ENCODE data around the gene BEX2.

Gene BEX2

DNA sequence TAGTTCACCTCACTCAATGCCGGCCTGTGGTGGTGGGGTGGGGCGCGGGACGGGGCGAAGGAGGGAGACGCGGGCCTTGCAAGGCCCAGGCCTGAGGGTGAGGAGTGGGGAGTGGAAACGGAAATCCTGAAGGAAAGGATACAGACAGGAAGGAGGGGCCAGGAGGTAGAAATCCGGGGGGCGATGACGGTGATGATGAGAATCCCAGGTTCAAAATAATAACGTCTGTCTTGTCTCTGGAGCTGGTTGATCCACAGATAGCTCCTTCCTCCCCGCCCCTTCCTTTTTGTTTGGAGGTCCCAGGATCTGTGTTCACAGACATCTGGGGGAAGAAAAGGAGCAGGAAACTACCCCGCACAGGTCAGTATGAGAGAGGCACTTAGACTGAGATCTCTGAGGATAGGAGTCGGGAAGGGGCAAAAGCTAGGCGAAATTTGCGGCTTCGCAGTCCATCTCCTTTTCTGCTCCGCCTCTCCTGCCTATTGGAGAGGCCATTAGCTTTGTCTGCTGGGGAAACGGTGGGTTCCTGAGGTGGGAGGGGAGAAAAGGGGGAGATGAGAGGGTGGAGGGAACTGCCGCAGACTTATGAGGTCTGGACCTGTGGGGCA, 20.0 kb upstream of the BEX2 start:
- Histone ChIP-seq H3K27me3 (ENCODE audit: insufficient read depth, low read length, poor library complexity) (no peaks in the 10 kb centered on the region), H3K4me1 (ENCODE audit: insufficient read depth, low read length) (no peaks in the 10 kb centered on the region), H3K9ac (ENCODE audit: low read depth, low read length) (no peak overlapping the region), H4K20me1 (ENCODE audit: insufficient read depth, low read length) (no peaks in the 10 kb centered on the region), H2AFZ (ENCODE audit: low read depth, low read length) (no peak overlapping the region), H3K4me2 (ENCODE audit: insufficient read depth, low read length) (no peak overlapping the region), H3K9me3 (ENCODE audit: insufficient read depth, low read length, severe bottlenecking) (no peaks in the 10 kb centered on the region), H3K79me2 (ENCODE audit: insufficient read depth, low read length) (no peaks in the 10 kb centered on the region), H3K27ac (ENCODE audit: low read length) (no peak overlapping the region), H3K4me3 (ENCODE audit: low read depth in 1 of 2, low read length in 2 of 2) (no peak overlapping the region), H3K36me3 (ENCODE audit: insufficient read depth, low read length) (no peaks in the 10 kb centered on the region)
- ATAC-seq (ENCODE audit: insufficient read depth, low read depth): no peak
- TF ChIP-seq EZH2 (IDR thresholded peaks at IDR 0.05; ENCODE audit: borderline replicate concordance, low read depth, low read length, severe bottlenecking): no peak
- TF ChIP-seq, protein P1, sequence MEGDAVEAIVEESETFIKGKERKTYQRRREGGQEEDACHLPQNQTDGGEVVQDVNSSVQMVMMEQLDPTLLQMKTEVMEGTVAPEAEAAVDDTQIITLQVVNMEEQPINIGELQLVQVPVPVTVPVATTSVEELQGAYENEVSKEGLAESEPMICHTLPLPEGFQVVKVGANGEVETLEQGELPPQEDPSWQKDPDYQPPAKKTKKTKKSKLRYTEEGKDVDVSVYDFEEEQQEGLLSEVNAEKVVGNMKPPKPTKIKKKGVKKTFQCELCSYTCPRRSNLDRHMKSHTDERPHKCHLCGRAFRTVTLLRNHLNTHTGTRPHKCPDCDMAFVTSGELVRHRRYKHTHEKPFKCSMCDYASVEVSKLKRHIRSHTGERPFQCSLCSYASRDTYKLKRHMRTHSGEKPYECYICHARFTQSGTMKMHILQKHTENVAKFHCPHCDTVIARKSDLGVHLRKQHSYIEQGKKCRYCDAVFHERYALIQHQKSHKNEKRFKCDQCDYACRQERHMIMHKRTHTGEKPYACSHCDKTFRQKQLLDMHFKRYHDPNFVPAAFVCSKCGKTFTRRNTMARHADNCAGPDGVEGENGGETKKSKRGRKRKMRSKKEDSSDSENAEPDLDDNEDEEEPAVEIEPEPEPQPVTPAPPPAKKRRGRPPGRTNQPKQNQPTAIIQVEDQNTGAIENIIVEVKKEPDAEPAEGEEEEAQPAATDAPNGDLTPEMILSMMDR (IDR thresholded peaks at IDR 0.05; ENCODE audit: borderline replicate concordance, extremely low read depth, low read length, poor library complexity, severe bottlenecking): no peak
- no peak for DNase-seq

DNA sequence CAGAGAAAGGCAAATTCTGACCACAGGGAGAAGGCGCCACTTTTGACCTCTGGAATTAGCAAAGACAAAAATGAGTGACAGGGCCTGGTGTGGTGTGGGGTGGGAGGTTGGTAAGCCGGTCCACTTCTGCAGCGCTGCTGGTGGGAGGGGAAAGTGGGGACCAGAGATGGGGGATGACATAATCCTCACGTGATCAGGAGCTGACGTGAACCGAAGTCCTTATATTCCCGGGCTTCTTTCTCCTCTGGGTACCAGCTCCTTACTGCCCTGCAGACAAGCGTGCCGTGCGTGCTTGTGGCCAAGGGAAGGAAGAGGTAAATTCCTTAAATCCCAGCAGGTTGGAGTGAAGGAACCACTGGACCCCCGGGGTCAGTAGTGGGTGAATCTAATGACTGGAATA, 19.2 kb upstream of the BEX2 start, which contains the start of gene TCEAL7:
Gene TCEAL7, plus strand, starts transcription at position 249 of the 400 bp plus-strand sequence. CDS start 1,165 bp downstream, outside the sequence.
- no peak for DNase-seq
- no peak within 1 kb of the TSS for H3K27ac ChIP-seq (ENCODE audit: low read length)
- no peak for ATAC-seq (ENCODE audit: insufficient read depth, low read depth)
- no peak within 1 kb of the TSS for H3K4me3 ChIP-seq (ENCODE audit: low read depth in 1 of 2, low read length in 2 of 2)
- H2AFZ ChIP-seq (ENCODE audit: low read depth, low read length): no peak within 1 kb of the TSS
- H4K20me1 ChIP-seq (ENCODE audit: insufficient read depth, low read length): no peaks in the 10 kb centered on the region
- TF ChIP-seq EZH2 (IDR thresholded peaks at IDR 0.05; ENCODE audit: borderline replicate concordance, low read depth, low read length, severe bottlenecking): no peak
- TF ChIP-seq, protein P1 (IDR thresholded peaks at IDR 0.05; ENCODE audit: borderline replicate concordance, extremely low read depth, low read length, poor library complexity, severe bottlenecking): no peak
- no peaks in the 10 kb centered on the region for H3K4me1 ChIP-seq (ENCODE audit: insufficient read depth, low read length)
- H3K79me2 ChIP-seq (ENCODE audit: insufficient read depth, low read length): no peaks in the 10 kb centered on the region
- no peaks in the 10 kb centered on the region for H3K36me3 ChIP-seq (ENCODE audit: insufficient read depth, low read length)
- no peaks in the 10 kb centered on the region for H3K9me3 ChIP-seq (ENCODE audit: insufficient read depth, low read length, severe bottlenecking)
- H3K9ac ChIP-seq (ENCODE audit: low read depth, low read length): no peak within 1 kb of the TSS
- H3K27me3 ChIP-seq (ENCODE audit: insufficient read depth, low read length, poor library complexity): no peaks in the 10 kb centered on the region
- no peak within 1 kb of the TSS for H3K4me2 ChIP-seq (ENCODE audit: insufficient read depth, low read length)

DNA sequence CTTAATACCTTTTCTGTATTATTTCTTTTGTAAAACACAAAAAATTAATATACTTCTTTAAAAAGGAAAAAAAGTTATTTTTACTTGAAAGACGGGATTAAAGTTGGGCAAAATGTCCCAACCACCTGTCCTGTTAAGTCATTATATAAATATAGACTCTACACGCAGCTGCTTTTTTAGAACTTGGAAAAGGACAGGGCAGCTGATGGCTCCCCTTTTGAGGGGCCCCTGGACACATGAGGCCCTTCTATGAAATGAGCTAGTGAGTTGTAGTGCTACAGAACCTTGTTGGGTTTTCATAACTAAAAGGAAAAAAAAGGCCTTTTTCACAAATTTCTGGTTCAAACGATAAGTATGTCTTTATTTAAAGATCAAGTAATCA, 600 bp upstream of the BEX2 start:
- H2AFZ ChIP-seq (ENCODE audit: low read depth, low read length): no peak overlapping the region
- H3K4me2 ChIP-seq (ENCODE audit: insufficient read depth, low read length): no peak overlapping the region
- no peak for ATAC-seq (ENCODE audit: insufficient read depth, low read depth)
- H3K27ac ChIP-seq (ENCODE audit: low read length): no peak overlapping the region
- no peaks in the 10 kb centered on the region for H3K27me3 ChIP-seq (ENCODE audit: insufficient read depth, low read length, poor library complexity)
- H3K36me3 ChIP-seq (ENCODE audit: insufficient read depth, low read length): no peaks in the 10 kb centered on the region
- H3K9ac ChIP-seq (ENCODE audit: low read depth, low read length): no peak overlapping the region
- no peaks in the 10 kb centered on the region for H3K4me1 ChIP-seq (ENCODE audit: insufficient read depth, low read length)
- TF ChIP-seq EZH2 (IDR thresholded peaks at IDR 0.05; ENCODE audit: borderline replicate concordance, low read depth, low read length, severe bottlenecking): no peak
- TF ChIP-seq, protein P1 (IDR thresholded peaks at IDR 0.05; ENCODE audit: borderline replicate concordance, extremely low read depth, low read length, poor library complexity, severe bottlenecking): no peak
- no peak for DNase-seq
- H4K20me1 ChIP-seq (ENCODE audit: insufficient read depth, low read length): no peaks in the 10 kb centered on the region
- H3K79me2 ChIP-seq (ENCODE audit: insufficient read depth, low read length): no peaks in the 10 kb centered on the region
- no peaks in the 10 kb centered on the region for H3K9me3 ChIP-seq (ENCODE audit: insufficient read depth, low read length, severe bottlenecking)
- H3K4me3 ChIP-seq (ENCODE audit: low read depth in 1 of 2, low read length in 2 of 2): no peak overlapping the region
